Measurements from ENCODE around the gene KCNG1.

GRCh38 chr20:50995506-50995905 is 27.4 kb downstream of the KCNG1 start:
- no peak for TF ChIP-seq POLR2AphosphoS5 (IDR thresholded peaks at IDR 0.05; ENCODE audit: low read depth, low read length)
- no peak for TF ChIP-seq POLR2A (IDR thresholded peaks at IDR 0.05; ENCODE audit: low read depth, low read length)
- TF ChIP-seq TAF1 (IDR thresholded peaks at IDR 0.05; ENCODE audit: borderline replicate concordance, low read depth, low read length) = no peak
